Posterior cingulate gyrus (tissue), 11 donors: ENCODE results near the gene ARHGAP6.
A peak's percentile ranks its signal among the peaks of the same experiment; 100 is the strongest.
"Not testable (repeated sequence)": the region's sequence is repeated elsewhere in the genome, so short reads cannot be mapped to it uniquely, and the experiment has no call there.

Experiments
- DNase-seq, 10 donors: peaks; one replicate each; pipeline versions ENCODE4 v3.0.0 to v3.0.0-alpha.2; 2020 to 2021; ENCODE audit warnings: mixed read lengths in 3 of 10
- intact Hi-C: fragments of 100-400 bp; cut with DNase I; formaldehyde crosslinking; loops from one replicate; pipeline ENCODE4 v1.15.1; 2023

ARHGAP6 gene

DNA sequence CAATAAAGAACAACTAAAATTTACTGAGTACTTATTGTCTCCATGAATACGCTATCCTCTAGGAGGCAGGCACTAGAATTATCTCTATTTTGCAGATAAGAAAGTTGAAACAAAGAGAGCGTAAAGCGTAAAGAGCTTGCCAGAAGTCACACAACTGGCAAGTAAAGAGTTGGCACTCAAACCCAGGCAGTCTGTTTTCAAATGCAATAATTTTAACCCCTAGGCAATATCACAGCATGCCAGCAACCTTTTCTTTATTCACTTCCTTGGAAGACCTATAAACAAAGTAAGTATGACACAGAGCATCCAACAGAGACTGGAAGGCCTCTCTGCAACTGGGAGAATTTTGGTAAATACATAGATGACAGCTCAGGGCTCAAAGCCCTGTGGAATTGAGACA is 395.7 kb downstream of the ARHGAP6 start:
- intact Hi-C loops, result no loop called here
- no peak for DNase-seq

- DNase-seq, result no peak
- intact Hi-C loops, result no loop called here
Measured at GRCh38 chrX:11269006-11269405, 396.7 kb downstream of the ARHGAP6 start.

DNA sequence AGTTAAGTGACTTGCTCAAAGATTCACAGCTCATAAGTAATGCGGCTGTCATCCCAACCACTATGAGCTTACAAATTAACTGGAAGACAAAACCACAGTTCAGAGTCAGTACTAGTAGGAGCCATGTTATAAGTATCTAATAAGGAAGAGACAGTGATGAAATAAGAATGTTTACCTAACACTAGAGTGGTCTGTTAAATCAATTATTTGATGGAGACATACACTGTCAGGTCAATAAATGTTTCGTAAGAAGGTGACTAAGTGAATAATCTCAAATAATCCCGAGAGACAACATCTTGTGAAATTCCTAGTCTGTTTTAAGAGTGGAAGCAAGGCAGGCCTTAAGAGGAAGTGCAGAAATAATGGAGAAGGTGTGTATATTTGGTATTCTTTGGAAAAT is 398.3 kb downstream of the ARHGAP6 start:
- no peak for DNase-seq
- intact Hi-C loops, result no loop called here

DNA sequence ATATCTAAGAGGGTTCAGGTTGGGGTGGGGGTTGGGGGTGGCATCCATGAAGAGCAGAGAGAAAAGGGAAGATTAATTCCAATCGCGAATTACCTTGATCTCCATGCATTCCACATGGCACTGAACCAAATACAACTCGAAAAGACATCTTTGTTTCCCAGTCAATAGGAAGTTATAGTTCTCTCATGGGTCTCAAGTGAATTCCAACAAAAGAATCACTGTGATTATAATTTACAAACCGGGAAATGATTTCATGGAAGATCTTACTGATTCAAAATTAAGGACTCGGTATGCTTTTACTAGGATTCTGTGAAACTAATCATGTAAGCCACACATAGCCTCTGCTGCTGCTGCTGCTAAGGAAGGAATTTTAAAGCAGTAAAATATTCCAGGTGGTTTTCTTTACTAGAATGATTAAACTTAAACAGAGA is 399.1 kb downstream of the ARHGAP6 start:
- no peak for DNase-seq

DNA sequence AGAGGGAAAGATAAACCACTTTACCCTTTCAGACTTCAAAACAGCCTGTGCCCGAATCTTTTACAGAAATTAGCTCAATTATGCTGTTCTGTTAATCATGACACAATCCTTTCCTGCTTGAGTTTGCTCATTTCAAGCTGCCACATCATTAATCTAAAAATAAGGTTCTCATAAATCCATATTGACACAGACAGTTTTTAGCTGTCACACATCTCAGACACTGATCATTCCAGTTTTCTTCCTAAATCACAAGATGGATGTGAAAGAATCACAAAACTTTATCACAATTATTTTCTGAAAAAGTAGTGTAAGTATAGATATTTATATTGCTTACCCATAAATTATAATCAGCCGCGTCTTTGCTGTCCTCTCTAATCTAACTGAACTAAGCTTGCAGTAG is 400.4 kb downstream of the ARHGAP6 start:
- intact Hi-C loops, result no loop called here
- no peak for DNase-seq

More for the DNA sequence above, 399.1 kb downstream of the ARHGAP6 start:
- intact Hi-C loops, result no loop called here

DNA sequence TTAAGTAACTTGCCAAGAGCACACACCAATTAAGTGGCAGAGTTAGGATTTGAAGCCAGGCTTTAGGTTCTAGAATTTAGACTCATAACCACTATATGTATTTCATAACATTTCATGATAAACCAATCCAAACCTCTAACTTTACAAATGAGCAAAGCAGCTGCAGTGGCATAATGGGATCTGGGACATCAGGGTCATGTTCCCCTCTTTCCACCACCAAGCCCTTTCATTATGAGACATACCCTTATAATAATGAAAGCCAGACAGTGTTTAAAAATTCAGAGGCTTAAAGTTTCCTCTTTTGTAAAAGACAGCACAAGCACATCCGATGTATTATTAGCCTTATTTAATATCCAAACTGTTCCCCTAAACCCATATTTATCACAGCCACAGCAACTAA is 400.8 kb downstream of the ARHGAP6 start:
- no peak for DNase-seq
- intact Hi-C loops, result no loop called here

- intact Hi-C loops, result no loop called here
- no peak for DNase-seq
Measured at GRCh38 chrX:11261260-11261659, 404.5 kb downstream of the ARHGAP6 start.

DNA sequence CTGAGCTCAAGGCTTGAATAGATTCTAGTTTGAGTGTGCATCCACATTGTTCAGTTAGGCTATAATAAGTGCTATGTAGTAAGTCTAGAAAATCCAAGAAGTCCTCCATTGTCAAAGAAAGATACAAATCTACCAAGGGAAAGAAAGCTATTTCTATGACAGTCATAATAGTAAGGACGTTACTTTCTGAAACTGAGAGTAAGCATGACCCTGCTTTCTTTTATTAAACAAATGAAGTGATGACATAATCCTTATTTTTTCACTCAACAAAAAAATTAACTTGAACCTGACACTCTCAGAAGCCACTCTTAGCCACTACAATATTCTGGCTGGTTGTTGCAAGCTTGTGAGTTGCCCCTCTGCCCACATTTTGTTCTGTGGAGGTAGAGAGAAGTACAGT is 406.3 kb downstream of the ARHGAP6 start:
- intact Hi-C loops, result no loop called here

GRCh38 chrX:11257711-11258110 is 408.0 kb downstream of the ARHGAP6 start:
- intact Hi-C loops, result no loop called here
- DNase-seq, result no peak

More for the DNA sequence above, 406.3 kb downstream of the ARHGAP6 start:
- no peak for DNase-seq

DNA sequence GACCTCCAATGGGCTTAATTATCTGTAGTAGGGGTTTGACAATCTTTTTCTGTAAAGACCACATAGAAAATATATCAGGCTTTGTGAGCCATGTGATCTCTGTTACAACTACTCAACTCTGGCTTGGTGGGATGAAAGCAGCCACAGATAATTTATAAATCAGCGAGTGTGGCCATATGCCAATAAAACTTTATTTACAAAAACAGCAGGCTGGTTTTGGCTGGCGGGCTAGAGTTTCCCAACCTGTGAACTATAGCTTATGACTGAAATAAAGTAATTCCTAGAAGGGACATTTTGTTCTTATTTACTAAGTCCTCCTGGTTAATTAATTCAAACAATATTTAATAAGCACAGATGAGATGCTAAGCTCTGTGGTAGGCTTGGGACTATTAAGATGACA is 408.4 kb downstream of the ARHGAP6 start:
- DNase-seq, result no peak
- intact Hi-C loops, result no loop called here

DNA sequence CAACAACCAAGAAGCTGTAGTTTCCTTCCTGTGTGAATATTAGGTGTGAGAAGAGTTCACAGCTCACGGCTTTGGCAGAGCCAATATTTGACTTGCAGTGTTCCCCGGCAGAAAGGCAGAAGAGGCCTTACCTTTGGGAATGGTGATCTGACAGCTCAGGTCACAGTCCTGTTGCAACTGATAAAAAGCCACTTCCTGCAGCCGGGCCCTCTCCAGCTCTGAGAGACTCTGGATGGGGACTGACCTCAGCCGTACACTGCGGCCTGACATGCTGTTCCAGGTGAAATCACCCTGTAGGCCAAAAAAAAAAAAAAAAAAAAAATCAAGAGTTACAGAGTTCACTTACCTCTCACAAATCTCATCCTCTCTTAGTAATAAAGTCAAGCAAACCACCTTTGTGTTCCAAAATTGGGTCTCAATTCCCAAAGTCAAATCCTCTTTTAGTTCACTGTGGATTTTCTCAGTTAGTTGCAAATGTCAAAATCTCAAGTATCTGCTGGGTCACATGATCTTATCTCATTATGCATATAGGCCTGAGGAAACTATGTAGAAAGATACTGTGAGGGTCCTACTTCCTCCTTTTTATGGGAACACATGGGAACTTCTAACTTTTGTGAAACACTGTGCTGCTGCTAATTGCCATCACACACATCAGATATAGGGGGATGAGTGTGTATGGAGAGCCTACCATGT is 411.2 kb downstream of the ARHGAP6 start:
- intact Hi-C loops, result no loop called here
- peak in 1 of 10 donors; percentile 72 for DNase-seq

- DNase-seq, result no peak
- intact Hi-C loops, result no loop called here
Measured at GRCh38 chrX:11244636-11245035, 421.1 kb downstream of the ARHGAP6 start.

GRCh38 chrX:11242704-11243103 is 423.0 kb downstream of the ARHGAP6 start:
- DNase-seq, result no peak
- intact Hi-C loops, result no loop called here

- DNase-seq, result no peak
- intact Hi-C loops, result no loop called here
Measured at GRCh38 chrX:11241720-11242119, 424.0 kb downstream of the ARHGAP6 start.

DNA sequence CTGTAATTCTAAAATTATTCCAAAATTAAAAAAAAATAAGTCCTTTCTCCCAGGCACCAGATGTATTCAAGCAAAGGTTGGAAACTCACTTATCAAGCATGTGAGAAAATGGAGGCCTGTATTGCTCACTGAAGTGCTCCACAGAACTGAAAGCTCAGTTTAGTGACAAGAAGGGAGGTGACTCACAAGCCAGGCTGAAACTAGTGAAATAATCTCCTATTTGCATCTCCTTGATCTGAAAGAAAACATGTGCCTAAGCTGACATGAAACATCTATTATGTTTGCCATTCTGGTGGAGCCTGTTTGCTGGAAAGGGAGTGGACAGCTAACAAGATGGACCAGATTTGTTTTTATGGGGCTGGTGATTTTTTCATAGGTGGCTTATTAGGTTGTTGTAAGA is 426.5 kb downstream of the ARHGAP6 start:
- no peak for DNase-seq
- intact Hi-C loops, result no loop called here

DNA sequence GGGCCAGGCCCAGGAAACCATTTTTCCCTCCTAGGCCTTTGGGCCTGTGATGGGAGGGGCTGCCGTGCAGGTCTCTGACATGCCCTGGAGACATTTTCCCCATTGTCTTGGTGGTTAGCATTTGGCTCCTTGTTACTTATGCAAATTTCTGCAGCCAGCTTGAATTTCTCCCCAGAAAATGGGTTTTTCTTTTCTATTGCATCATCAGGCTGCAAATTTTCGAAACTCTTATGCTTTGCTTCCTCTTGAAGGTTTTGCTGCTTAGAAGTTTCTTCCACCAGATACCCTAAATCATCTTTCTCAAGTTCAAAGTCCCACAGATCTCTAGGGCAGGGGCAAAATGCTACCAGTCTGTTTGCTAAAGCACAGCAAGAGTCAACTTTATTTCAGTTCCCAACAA is 430.3 kb downstream of the ARHGAP6 start:
- intact Hi-C loops, DNase-seq: not testable (repeated sequence)

- peak in 1 of 10 donors; percentile 65 for DNase-seq
- intact Hi-C loops, result no loop called here
Measured at GRCh38 chrX:11215191-11215921, 450.4 kb downstream of the ARHGAP6 start.

DNA sequence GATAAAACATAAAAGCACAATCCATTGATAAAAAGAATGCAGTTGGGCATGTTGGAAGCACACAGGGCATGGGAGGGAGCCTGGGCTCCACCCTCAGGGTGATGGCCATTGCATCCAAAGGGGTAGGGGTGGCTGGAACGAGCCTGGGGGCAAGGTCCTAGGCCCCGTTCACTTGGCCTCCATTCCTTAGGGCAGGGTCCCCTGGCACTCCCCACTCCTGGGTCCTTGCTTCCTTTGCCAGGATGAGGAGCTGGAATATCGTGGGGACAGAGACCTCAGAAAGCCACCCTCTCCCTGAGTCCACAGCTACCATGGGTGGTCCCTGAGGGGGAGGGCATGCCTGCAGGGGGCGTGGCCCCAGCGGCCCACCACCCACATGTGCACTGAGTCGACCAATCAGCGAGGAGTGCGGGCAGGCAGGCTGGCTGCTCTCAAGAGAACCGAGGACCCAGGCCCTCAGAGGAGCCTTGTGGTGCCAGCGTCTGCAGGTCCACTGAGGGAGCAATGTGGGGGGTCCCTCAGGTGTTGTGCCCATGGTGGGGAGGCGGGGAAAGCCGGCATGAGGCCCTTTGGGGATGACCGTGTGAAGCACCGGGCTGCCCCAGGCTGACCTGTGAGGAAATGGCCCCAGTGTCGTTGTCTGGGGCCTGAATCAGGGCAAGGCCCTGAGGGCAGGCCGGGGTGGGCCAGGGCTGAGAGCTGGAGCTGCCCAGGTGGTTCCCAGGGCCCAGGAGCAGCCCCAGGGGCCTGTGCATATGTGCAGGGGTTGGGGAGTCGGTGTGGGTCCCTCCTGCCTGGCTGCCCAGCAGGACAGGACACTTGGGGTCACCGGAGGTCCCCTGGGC is 451.2 kb downstream of the ARHGAP6 start:
- DNase-seq, result peak in 2 of 10 donors; percentile 55 to 77
- intact Hi-C loops, result no loop called here

GRCh38 chrX:11212741-11213140 is 453.0 kb downstream of the ARHGAP6 start:
- intact Hi-C loops, result no loop called here
- DNase-seq, result peak in 2 of 10 donors; percentile 66 to 81

GRCh38 chrX:11210415-11210801 is 455.3 kb downstream of the ARHGAP6 start:
- intact Hi-C loops, result no loop called here
- DNase-seq, result no peak

DNA sequence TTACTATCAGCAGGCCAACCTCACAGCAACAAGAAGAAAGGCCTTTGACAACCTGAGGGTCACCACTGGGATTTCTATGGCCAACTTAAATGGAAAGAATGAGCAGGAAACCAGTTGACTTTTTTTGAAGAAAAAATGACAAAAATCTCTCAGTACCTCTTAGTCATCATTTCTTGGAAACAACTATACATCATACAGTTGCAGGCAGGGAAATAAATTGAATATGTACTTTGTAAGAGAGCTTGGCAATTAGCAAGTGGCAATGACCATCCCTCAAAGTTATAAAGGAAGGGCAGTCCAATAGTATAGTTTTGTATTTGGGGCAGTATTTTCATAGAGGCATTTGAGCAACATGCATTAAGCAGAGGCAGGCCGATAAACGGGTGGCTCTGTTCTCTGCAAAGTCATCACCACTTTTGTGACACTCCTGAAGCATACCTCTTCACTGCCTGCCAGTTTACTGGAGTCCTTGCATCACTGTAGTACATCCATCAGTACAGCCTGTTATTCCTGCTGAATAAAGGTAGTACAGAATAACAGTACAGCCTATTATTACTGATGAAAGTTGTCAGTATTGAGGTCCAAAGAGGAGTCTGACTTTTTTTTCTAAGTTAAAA is 455.8 kb downstream of the ARHGAP6 start:
- intact Hi-C loops, result no loop called here
- DNase-seq, result no peak
